ENCODE results near the gene PPP1R14D.

GRCh38 chr15:40773902-40774301 is 54.6 kb downstream of the PPP1R14D start:
- TF ChIP-seq CTCF (IDR thresholded peaks at IDR 0.05), result no peak
- TF ChIP-seq EZH2phosphoT487 (IDR thresholded peaks at IDR 0.05), result no peak

All from neural progenitor cell (in vitro differentiated cells).